HG02870 (cell line): ENCODE data around the gene TRIM36.

Source experiments
- ATAC-seq: cut with Tn5 transposase; IDR thresholded peaks from one replicate; pipeline ENCODE4 v1.9.1; 2021; ENCODE audit warnings: mild to moderate bottlenecking, moderate library complexity; ENCODE audit not compliant: unreplicated experiment

Gene TRIM36

GRCh38 chr5:115079924-115080623 lies 89.6 kb downstream of the TRIM36 start:
- no peak for ATAC-seq
